Left ventricle myocardium inferior (tissue), 1 donor: ENCODE measurements around the gene TBC1D12. TPM values are rescaled to one million over a fixed set of nuclear protein-coding genes. Genes with fewer than 3 reads are reported as not detected.
A peak's percentile ranks its signal among the peaks of the same experiment; 100 is the strongest.

Experiments used
- DNase-seq: peaks from one replicate; pipeline ENCODE4 v3.0.0-alpha.2; 2020
- H3K27ac ChIP-seq: fragments of 200-600 bp; replicated peaks from 2 replicates; pipeline ENCODE4 v1.8.0; 2021
- H3K27me3 ChIP-seq: fragments of 200-600 bp; 2 replicates; pipeline ENCODE4 v1.8.0; 2021; ENCODE audit warnings: low read depth
- H3K36me3 ChIP-seq: fragments of 200-600 bp; 2 replicates; pipeline ENCODE4 v1.8.0; 2021
- H3K4me1 ChIP-seq: fragments of 200-600 bp; 2 replicates; pipeline ENCODE4 v1.8.0; 2021
- H3K4me3 ChIP-seq: fragments of 200-600 bp; 2 replicates; pipeline ENCODE4 v1.8.0; 2021; ENCODE audit warnings: mild to moderate bottlenecking, moderate library complexity
- H3K9me3 ChIP-seq: fragments of 200-600 bp; replicated peaks from 2 replicates; pipeline ENCODE4 v1.8.0; 2021
- CTCF ChIP-seq: fragments of 200-600 bp; IDR thresholded peaks from 2 replicates; pipeline ENCODE4 v1.8.0; 2021; ENCODE audit warnings: antibody characterized with exemption, mild to moderate bottlenecking, borderline replicate concordance
- intact Hi-C: fragments of 100-400 bp; cut with micrococcal nuclease; formaldehyde crosslinking; loops from one replicate; pipeline ENCODE4 v1.11.0; 2022
- total RNA-seq: library from RNA; stranded (reverse); fragmentation: NEBNext Ultra II Directional; extraction: Animal tissue kit (Norgen Biotek cat#: 25700); gene quantifications from one replicate; pipeline ENCODE4 v1.2.1, GENCODE V29; 2021
- donor health status: DM: no; HTN: yes; CAD: no; lungs with severe emphysema.

TBC1D12 gene
- total RNA-seq, 1 donor from 2014 or later: 4.4 TPM

- Histone ChIP-seq H3K4me1 (peaks cover 30% of the 10 kb centered on the region), H3K27ac (no peak overlapping the region), H3K4me3 (peak overlapping the region; percentile 83), H3K9me3 (no peaks in the 10 kb centered on the region), H3K27me3 (no peaks in the 10 kb centered on the region), H3K36me3 (peaks cover 36% of the 10 kb centered on the region)
- no peak for TF ChIP-seq CTCF
- intact Hi-C loops: loop anchor here (10.0 kb wide), 1 partner anchor 84 kb away; no protein-coding TSS in a partner anchor
- DNase-seq: no peak
Measured at GRCh38 chr10:94361171-94361794, 41.1 kb upstream of the TBC1D12 start.

GRCh38 chr10:94362360-94363250, 39.7 kb upstream of the TBC1D12 start, which contains the start of gene NOC3L:
Gene NOC3L, minus strand, starts transcription at chr10:94362939. Its CDS starts 101 bp downstream, at chr10:94362838.
- Histone ChIP-seq H3K4me3 (peak within 1 kb of the TSS; percentile 83), H3K4me1 (peaks cover 30% of the 10 kb centered on the region), H3K36me3 (peaks cover 23% of the 10 kb centered on the region), H3K27ac (peak within 1 kb of the TSS; percentile 79), H3K27me3 (no peaks in the 10 kb centered on the region), H3K9me3 (no peaks in the 10 kb centered on the region)
- peak; percentile 96 for TF ChIP-seq CTCF
- intact Hi-C loops: loop anchor here (10.0 kb wide), 1 partner anchor 82 kb away; no protein-coding TSS in a partner anchor
- DNase-seq: peak; percentile 96

GRCh38 chr10:94363251-94363565, 39.1 kb upstream of the TBC1D12 start:
- Histone ChIP-seq H3K27ac (peak overlapping the region; percentile 79), H3K36me3 (peaks cover 17% of the 10 kb centered on the region), H3K4me3 (peak overlapping the region; percentile 83), H3K27me3 (no peaks in the 10 kb centered on the region), H3K9me3 (no peaks in the 10 kb centered on the region), H3K4me1 (peaks cover 30% of the 10 kb centered on the region)
- no peak for TF ChIP-seq CTCF
- intact Hi-C loops: loop anchor here (10.0 kb wide), 1 partner anchor 82 kb away; no protein-coding TSS in a partner anchor
- no peak for DNase-seq

GRCh38 chr10:94364482-94364881, 37.9 kb upstream of the TBC1D12 start:
- no peak for TF ChIP-seq CTCF
- H3K4me1 ChIP-seq: peaks cover 30% of the 10 kb centered on the region
- no peak overlapping the region for H3K4me3 ChIP-seq
- intact Hi-C loops: loop anchor here (10.0 kb wide), 1 partner anchor 80 kb away; no protein-coding TSS in a partner anchor
- H3K9me3 ChIP-seq: no peaks in the 10 kb centered on the region
- no peak for DNase-seq
- no peaks in the 10 kb centered on the region for H3K27me3 ChIP-seq
- H3K36me3 ChIP-seq: peaks cover 6% of the 10 kb centered on the region
- H3K27ac ChIP-seq: no peak overlapping the region

GRCh38 chr10:94366382-94366781, 36.0 kb upstream of the TBC1D12 start:
- Histone ChIP-seq H3K27ac (no peak overlapping the region), H3K27me3 (no peaks in the 10 kb centered on the region), H3K9me3 (no peaks in the 10 kb centered on the region), H3K36me3 (no peaks in the 10 kb centered on the region), H3K4me1 (peaks cover 18% of the 10 kb centered on the region), H3K4me3 (no peak overlapping the region)
- intact Hi-C loops: loop anchor here (10.0 kb wide), 1 partner anchor 78 kb away; no protein-coding TSS in a partner anchor
- TF ChIP-seq CTCF: no peak
- no peak for DNase-seq
